Right lobe of liver (tissue), 4 donors: ENCODE measurements around the gene VPS13C.

Experiments
- CTCF ChIP-seq, 4 donors: fragments of 200-600 bp in 3 of 4; fragments of 450-650 bp in 1 of 4; IDR thresholded peaks; one replicate each; pipeline versions ENCODE4 v1.5.1 to v1.8.0; 2016 to 2022; ENCODE audit warnings: antibody characterized with exemption in 4 of 4, mild to moderate bottlenecking in 2 of 4
- POLR2A ChIP-seq: fragments of 450-650 bp; IDR thresholded peaks from one replicate; pipeline ENCODE4 v1.6.1; 2017; ENCODE audit warnings: antibody characterized with exemption, mild to moderate bottlenecking
- donor health status: DM: no; HTN: no; CAD: no.
- donor health status: DM: no; HTN: no; CAD: no.
- donor health status: DM: no; HTN: yes; CAD: no.

- TF ChIP-seq CTCF (IDR thresholded peaks at IDR 0.05): no peak
- no peak for TF ChIP-seq POLR2A
These were observed 168.1 kb downstream of the VPS13C start for GRCh38 chr15:61892140-61892539.
